ENCODE data around the gene PTPRD. TPM values are rescaled to one million over a fixed set of nuclear protein-coding genes. Genes with fewer than 3 reads are reported as not detected.

The PTPRD gene
- total and polyA plus RNA-seq, 7 experiments from 2014 or later, result 0.71 TPM; not detected in 6

GRCh38 chr9:10250219-10250618 is 362.6 kb downstream of the PTPRD start:
- no peaks in the 10 kb centered on the region for H3K36me3 ChIP-seq (ENCODE audit: control insufficient read depth in 2 of 3, insufficient read depth in 3 of 3, low read length in 3 of 3)
- intact Hi-C loops (cut with micrococcal nuclease), result no loop called here
- H3K4me3 ChIP-seq (ENCODE audit: low read length), result no peak overlapping the region
- Mint-ChIP-seq H3K27me3 (no peaks in the 10 kb centered on the region), H3K9me3 (peaks cover 0 to 10% (median 3%) of the 10 kb centered on the region in 11 donors), H3K4me3 (no peak overlapping the region), H3K27ac (no peak overlapping the region), H3K36me3 (no peaks in the 10 kb centered on the region), H3K4me1 (no peaks in the 10 kb centered on the region)
- POLR2A ChIA-PET, result no interaction called here
- CTCF ChIA-PET, result interaction anchor here (0.9 kb wide), 1 partner anchor 12 kb away, joined by 3 read pairs; no protein-coding TSS in a partner anchor
- no peak overlapping the region for H3K27ac ChIP-seq (ENCODE audit: low read depth, low read length)
- no peak for DNase-seq
- H3K27me3 ChIP-seq (ENCODE audit: control insufficient read depth in 2 of 2, insufficient read depth in 2 of 2, low read length in 2 of 2), result no peaks in the 10 kb centered on the region
- no peaks in the 10 kb centered on the region for H3K4me1 ChIP-seq (ENCODE audit: control insufficient read depth in 2 of 2, insufficient read depth in 2 of 2, low read length in 2 of 2)
- no peaks in the 10 kb centered on the region for H3K9me3 ChIP-seq (ENCODE audit: control insufficient read depth in 2 of 3, low read length in 3 of 3)
- ATAC-seq, result no peak

- Mint-ChIP-seq H3K9me3 (peaks cover 0 to 10% (median 3%) of the 10 kb centered on the region in 11 donors), H3K4me1 (no peaks in the 10 kb centered on the region), H3K27ac (no peak overlapping the region), H3K27me3 (no peaks in the 10 kb centered on the region), H3K4me3 (no peak overlapping the region), H3K36me3 (no peaks in the 10 kb centered on the region)
- no peak overlapping the region for H3K4me3 ChIP-seq (ENCODE audit: low read length)
- H3K36me3 ChIP-seq (ENCODE audit: control insufficient read depth in 2 of 3, insufficient read depth in 3 of 3, low read length in 3 of 3), result no peaks in the 10 kb centered on the region
- DNase-seq (no peak), ATAC-seq (no peak)
- ChIA-PET CTCF (no interaction called here), POLR2A (no interaction called here)
- H3K27ac ChIP-seq (ENCODE audit: low read depth, low read length), result no peak overlapping the region
- H3K27me3 ChIP-seq (ENCODE audit: control insufficient read depth in 2 of 2, insufficient read depth in 2 of 2, low read length in 2 of 2), result no peaks in the 10 kb centered on the region
- H3K4me1 ChIP-seq (ENCODE audit: control insufficient read depth in 2 of 2, insufficient read depth in 2 of 2, low read length in 2 of 2), result no peaks in the 10 kb centered on the region
- intact Hi-C loops (cut with micrococcal nuclease), result no loop called here
- H3K9me3 ChIP-seq (ENCODE audit: control insufficient read depth in 2 of 3, low read length in 3 of 3), result no peaks in the 10 kb centered on the region
Observed at GRCh38 chr9:10248890-10249289, 363.9 kb downstream of the PTPRD start.

GRCh38 chr9:10242255-10242654 is 370.5 kb downstream of the PTPRD start:
- Histone ChIP-seq H3K27me3 (ENCODE audit: control insufficient read depth in 2 of 2, insufficient read depth in 2 of 2, low read length in 2 of 2) (no peaks in the 10 kb centered on the region), H3K36me3 (ENCODE audit: control insufficient read depth in 2 of 3, insufficient read depth in 3 of 3, low read length in 3 of 3) (no peaks in the 10 kb centered on the region), H3K4me3 (ENCODE audit: low read length) (no peak overlapping the region), H3K27ac (ENCODE audit: low read depth, low read length) (no peak overlapping the region), H3K4me1 (ENCODE audit: control insufficient read depth in 2 of 2, insufficient read depth in 2 of 2, low read length in 2 of 2) (no peaks in the 10 kb centered on the region), H3K9me3 (ENCODE audit: control insufficient read depth in 2 of 3, low read length in 3 of 3) (no peaks in the 10 kb centered on the region)
- H3K27me3 Mint-ChIP-seq, result no peaks in the 10 kb centered on the region
- ChIA-PET POLR2A (no interaction called here), CTCF (no interaction called here)
- ATAC-seq (no peak), DNase-seq (no peak)
- H3K4me1 Mint-ChIP-seq, result no peaks in the 10 kb centered on the region
- intact Hi-C loops (cut with micrococcal nuclease), result no loop called here
- H3K27ac Mint-ChIP-seq, result no peak overlapping the region
- H3K36me3 Mint-ChIP-seq, result no peaks in the 10 kb centered on the region
- no peak overlapping the region for H3K4me3 Mint-ChIP-seq
- H3K9me3 Mint-ChIP-seq, result peaks cover 0 to 11% (median 2%) of the 10 kb centered on the region in 11 donors

- POLR2A ChIA-PET, result no interaction called here
- Mint-ChIP-seq H3K27me3 (no peaks in the 10 kb centered on the region), H3K27ac (no peak overlapping the region), H3K4me3 (no peak overlapping the region), H3K36me3 (no peaks in the 10 kb centered on the region), H3K9me3 (peaks cover 0 to 10% (median 0%) of the 10 kb centered on the region in 11 donors), H3K4me1 (no peaks in the 10 kb centered on the region)
- Histone ChIP-seq H3K4me3 (ENCODE audit: low read length) (no peak overlapping the region), H3K27ac (ENCODE audit: low read depth, low read length) (no peak overlapping the region), H3K4me1 (ENCODE audit: control insufficient read depth in 2 of 2, insufficient read depth in 2 of 2, low read length in 2 of 2) (no peaks in the 10 kb centered on the region), H3K27me3 (ENCODE audit: control insufficient read depth in 2 of 2, insufficient read depth in 2 of 2, low read length in 2 of 2) (no peaks in the 10 kb centered on the region), H3K36me3 (ENCODE audit: control insufficient read depth in 2 of 3, insufficient read depth in 3 of 3, low read length in 3 of 3) (no peaks in the 10 kb centered on the region), H3K9me3 (ENCODE audit: control insufficient read depth in 2 of 3, low read length in 3 of 3) (no peaks in the 10 kb centered on the region)
- CTCF ChIA-PET, result interaction anchor here (0.7 kb wide), 1 partner anchor 12 kb away, joined by 3 read pairs; no protein-coding TSS in a partner anchor
- intact Hi-C loops (cut with micrococcal nuclease), result no loop called here
- DNase-seq (no peak), ATAC-seq (no peak)
Observed at GRCh38 chr9:10238087-10238486, 374.7 kb downstream of the PTPRD start.

- peaks cover 0 to 10% (median 2%) of the 10 kb centered on the region in 11 donors for H3K9me3 Mint-ChIP-seq
- Histone ChIP-seq H3K4me1 (ENCODE audit: control insufficient read depth in 2 of 2, insufficient read depth in 2 of 2, low read length in 2 of 2) (no peaks in the 10 kb centered on the region), H3K27ac (ENCODE audit: low read depth, low read length) (no peak overlapping the region), H3K36me3 (ENCODE audit: control insufficient read depth in 2 of 3, insufficient read depth in 3 of 3, low read length in 3 of 3) (no peaks in the 10 kb centered on the region), H3K9me3 (ENCODE audit: control insufficient read depth in 2 of 3, low read length in 3 of 3) (no peaks in the 10 kb centered on the region), H3K27me3 (ENCODE audit: control insufficient read depth in 2 of 2, insufficient read depth in 2 of 2, low read length in 2 of 2) (no peaks in the 10 kb centered on the region), H3K4me3 (ENCODE audit: low read length) (no peak overlapping the region)
- H3K36me3 Mint-ChIP-seq, result no peaks in the 10 kb centered on the region
- no peak overlapping the region for H3K27ac Mint-ChIP-seq
- no peak for DNase-seq
- no peaks in the 10 kb centered on the region for H3K4me1 Mint-ChIP-seq
- no peak overlapping the region for H3K4me3 Mint-ChIP-seq
- intact Hi-C loops (cut with micrococcal nuclease), result no loop called here
- no peak for ATAC-seq
- CTCF ChIA-PET, result interaction anchor here (0.7 kb wide), 1 partner anchor 12 kb away, joined by 3 read pairs; no protein-coding TSS in a partner anchor
- H3K27me3 Mint-ChIP-seq, result no peaks in the 10 kb centered on the region
- POLR2A ChIA-PET, result no interaction called here
Observed at GRCh38 chr9:10237584-10237983, 375.2 kb downstream of the PTPRD start.

GRCh38 chr9:10236161-10236560 is 376.6 kb downstream of the PTPRD start:
- H3K36me3 ChIP-seq (ENCODE audit: control insufficient read depth in 2 of 3, insufficient read depth in 3 of 3, low read length in 3 of 3), result no peaks in the 10 kb centered on the region
- H3K4me1 Mint-ChIP-seq, result no peaks in the 10 kb centered on the region
- no peaks in the 10 kb centered on the region for H3K36me3 Mint-ChIP-seq
- H3K27ac Mint-ChIP-seq, result no peak overlapping the region
- H3K27me3 Mint-ChIP-seq, result no peaks in the 10 kb centered on the region
- no peak overlapping the region for H3K27ac ChIP-seq (ENCODE audit: low read depth, low read length)
- H3K9me3 ChIP-seq (ENCODE audit: control insufficient read depth in 2 of 3, low read length in 3 of 3), result no peaks in the 10 kb centered on the region
- no peak overlapping the region for H3K4me3 Mint-ChIP-seq
- intact Hi-C loops (cut with micrococcal nuclease), result no loop called here
- ATAC-seq, result no peak
- no peak overlapping the region for H3K4me3 ChIP-seq (ENCODE audit: low read length)
- H3K27me3 ChIP-seq (ENCODE audit: control insufficient read depth in 2 of 2, insufficient read depth in 2 of 2, low read length in 2 of 2), result no peaks in the 10 kb centered on the region
- CTCF ChIA-PET, result no interaction called here
- no peaks in the 10 kb centered on the region for H3K4me1 ChIP-seq (ENCODE audit: control insufficient read depth in 2 of 2, insufficient read depth in 2 of 2, low read length in 2 of 2)
- DNase-seq, result no peak
- POLR2A ChIA-PET, result no interaction called here
- peaks cover 0 to 10% (median 2%) of the 10 kb centered on the region in 11 donors for H3K9me3 Mint-ChIP-seq

GRCh38 chr9:10235376-10235775 is 377.4 kb downstream of the PTPRD start:
- Histone ChIP-seq H3K9me3 (ENCODE audit: control insufficient read depth in 2 of 3, low read length in 3 of 3) (no peaks in the 10 kb centered on the region), H3K4me1 (ENCODE audit: control insufficient read depth in 2 of 2, insufficient read depth in 2 of 2, low read length in 2 of 2) (no peaks in the 10 kb centered on the region), H3K27me3 (ENCODE audit: control insufficient read depth in 2 of 2, insufficient read depth in 2 of 2, low read length in 2 of 2) (no peaks in the 10 kb centered on the region), H3K36me3 (ENCODE audit: control insufficient read depth in 2 of 3, insufficient read depth in 3 of 3, low read length in 3 of 3) (no peaks in the 10 kb centered on the region), H3K27ac (ENCODE audit: low read depth, low read length) (no peak overlapping the region), H3K4me3 (ENCODE audit: low read length) (no peak overlapping the region)
- intact Hi-C loops (cut with micrococcal nuclease), result no loop called here
- POLR2A ChIA-PET, result no interaction called here
- CTCF ChIA-PET, result no interaction called here
- Mint-ChIP-seq H3K4me3 (no peak overlapping the region), H3K9me3 (peaks cover 0 to 14% (median 2%) of the 10 kb centered on the region in 11 donors), H3K27me3 (no peaks in the 10 kb centered on the region), H3K36me3 (no peaks in the 10 kb centered on the region), H3K4me1 (no peaks in the 10 kb centered on the region), H3K27ac (no peak overlapping the region)
- DNase-seq, result no peak
- ATAC-seq, result no peak
